K562 (cell line): ENCODE data around the gene UBE2I.

Experiments
- BRCA1 ChIP-seq, 2 experiments: fragments of 450-650 bp in 1 of 2; sonication (generic) in 1 of 2; formaldehyde crosslinking in 1 of 2; IDR thresholded peaks; 2 replicates each; pipeline versions ENCODE4 v1.5.0 to v1.6.1; 2017 to 2020; ENCODE audit warnings: mild to moderate bottlenecking in 1 of 2, missing genetic modification reagents in 1 of 2
- CCNT2 ChIP-seq: IDR thresholded peaks from 2 replicates; pipeline ENCODE4 v1.6.1; 2011; ENCODE audit warnings: borderline replicate concordance, low read depth, mild to moderate bottlenecking, moderate library complexity, mixed read lengths, low read length; ENCODE audit not compliant: insufficient read length; ENCODE audit errors: extremely low read depth
- CREB1 ChIP-seq, 2 experiments: sonication (generic) in 1 of 2; formaldehyde crosslinking in 1 of 2; IDR thresholded peaks; 2 replicates each; pipeline versions ENCODE4 v1.6.1 to v1.8.0; 2012 to 2022; ENCODE audit warnings: inconsistent platforms in 1 of 2, mild to moderate bottlenecking in 1 of 2, missing genetic modification reagents in 1 of 2, moderate library complexity in 1 of 2
- GABPB1 ChIP-seq: sonication (generic); formaldehyde crosslinking; IDR thresholded peaks from 2 replicates; pipeline ENCODE4 v1.8.0; 2022; ENCODE audit warnings: mild to moderate bottlenecking, missing genetic modification reagents
- MYC ChIP-seq, 2 experiments: fragments of 250-450 bp in 1 of 2; sonication (Bioruptor Pico) in 1 of 2; IDR thresholded peaks; 2 replicates each; pipeline versions ENCODE4 v1.5.1 to v1.6.1; 2012 to 2021; ENCODE audit warnings: low read depth in 2 of 2, borderline replicate concordance in 1 of 2, improper control_type of control experiment in 1 of 2, low read length in 1 of 2, mild to moderate bottlenecking in 1 of 2, moderate library complexity in 1 of 2
- PCBP1 ChIP-seq: fragments of 200-400 bp; formaldehyde crosslinking; IDR thresholded peaks from 2 replicates; pipeline ENCODE4 v1.6.1; 2018; ENCODE audit warnings: mild to moderate bottlenecking, low read depth, low read length; ENCODE audit not compliant: poor library complexity, severe bottlenecking
- POLR3A ChIP-seq: IDR thresholded peaks from 2 replicates; pipeline ENCODE4 v1.6.1; 2011; ENCODE audit warnings: borderline replicate concordance, mild to moderate bottlenecking, moderate library complexity; ENCODE audit not compliant: insufficient read length, insufficient read depth; ENCODE audit errors: extremely low read depth
- SMARCE1 ChIP-seq: fragments of 450-650 bp; IDR thresholded peaks from 2 replicates; pipeline ENCODE4 v1.7.1; 2016; ENCODE audit warnings: mild to moderate bottlenecking
- ZNF699 ChIP-seq: fragments of 250-450 bp; sonication (Bioruptor Pico); IDR thresholded peaks from 2 replicates; pipeline ENCODE4 v1.8.0; 2021; ENCODE audit warnings: mild to moderate bottlenecking, moderate library complexity; ENCODE audit not compliant: insufficient replicate concordance
- ZNF830 ChIP-seq: fragments of 250-450 bp; sonication (Bioruptor Pico); IDR thresholded peaks from 2 replicates; pipeline ENCODE4 v1.5.0; 2021; ENCODE audit warnings: mild to moderate bottlenecking

DNA sequence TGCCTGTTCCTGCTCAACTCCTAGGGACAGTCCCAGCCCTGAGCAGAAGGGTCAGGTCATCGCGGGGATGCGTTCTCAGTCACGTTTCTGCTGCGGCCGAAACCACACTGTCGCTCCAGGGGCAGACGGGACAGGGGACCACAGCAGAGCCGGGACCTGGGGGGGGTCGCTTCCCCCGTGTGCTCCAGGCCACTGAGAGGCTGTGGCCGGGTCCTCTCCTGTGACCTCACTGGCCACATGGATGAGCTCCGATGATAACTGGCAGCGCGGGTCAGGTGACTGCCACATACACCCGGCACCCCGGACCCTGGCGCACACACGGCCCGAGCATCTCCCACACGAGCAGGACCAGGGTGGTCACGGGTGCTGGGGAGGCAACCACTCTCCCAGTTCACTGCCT, 55.1 kb downstream of the UBE2I start:
- no peak for TF ChIP-seq ZNF699
- no peak for TF ChIP-seq MYC (IDR thresholded peaks at IDR 0.05; ENCODE audit: low read depth, low read length)
- no peak for TF ChIP-seq MYC (CRISPR knock-in tag; IDR thresholded peaks at IDR 0.05; ENCODE audit: borderline replicate concordance, low read depth)
- TF ChIP-seq POLR3A: no peak
- TF ChIP-seq CCNT2: no peak
- TF ChIP-seq CREB1 (IDR thresholded peaks at IDR 0.05): no peak
- no peak for TF ChIP-seq CREB1 (CRISPR knock-in tag; IDR thresholded peaks at IDR 0.05)
- TF ChIP-seq ZNF830 (CRISPR knock-in tag): no peak
- TF ChIP-seq BRCA1 (IDR thresholded peaks at IDR 0.05): no peak
- TF ChIP-seq BRCA1 (CRISPR knock-in tag; IDR thresholded peaks at IDR 0.05): no peak
- TF ChIP-seq SMARCE1: no peak
- no peak for TF ChIP-seq PCBP1
- no peak for TF ChIP-seq GABPB1 (CRISPR knock-in tag)
